Measurements from ENCODE around the gene CHAMP1.

DNA sequence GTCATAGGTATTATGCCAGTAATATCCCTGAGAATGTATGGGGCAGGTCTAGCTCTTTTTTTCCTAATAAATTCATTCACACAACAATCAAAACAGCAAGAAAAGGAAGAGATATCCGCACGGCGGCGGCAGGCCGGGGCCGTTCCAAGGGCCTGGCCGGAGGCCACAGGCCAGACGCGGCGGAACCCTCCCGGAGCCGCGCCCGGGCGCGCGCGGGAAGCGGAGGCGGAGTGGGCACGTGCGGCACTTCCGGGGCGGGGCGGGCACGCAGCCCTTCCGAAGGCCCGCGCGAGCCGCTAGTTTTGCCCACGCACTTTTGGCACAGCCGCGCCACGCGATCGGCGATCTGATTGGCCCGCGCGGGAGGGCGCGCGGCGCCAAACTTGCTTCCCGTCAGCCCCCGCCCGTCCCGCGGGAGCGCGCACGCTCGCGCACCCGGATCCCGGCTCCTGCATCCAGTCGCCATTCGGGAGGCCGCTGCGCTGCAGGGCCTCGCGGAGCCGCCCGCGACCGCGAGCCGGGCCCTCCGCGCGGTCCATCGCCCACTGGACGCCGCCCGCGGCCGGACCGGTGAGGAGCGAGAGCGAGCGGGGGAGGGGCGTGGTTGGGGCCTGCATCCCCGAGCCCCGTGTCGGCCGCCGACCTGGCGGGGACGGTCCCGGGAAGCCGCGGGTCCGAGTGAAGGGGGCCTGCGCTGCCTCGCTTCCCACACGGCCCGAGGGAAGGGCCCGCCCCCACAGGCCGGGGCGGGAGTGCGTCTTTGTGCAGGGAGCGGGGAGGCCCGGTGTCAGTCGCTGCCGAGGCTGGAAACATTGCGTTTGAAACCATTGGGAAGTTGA, at the start of gene CHAMP1:
- TF ChIP-seq POLR2A (IDR thresholded peaks at IDR 0.05; ENCODE audit: low read depth, low read length) (peak; percentile 96), CTCF (conservative IDR thresholded peaks at IDR 0.05; ENCODE audit: low read depth, low read length) (no peak), ELK1 (IDR thresholded peaks at IDR 0.05; ENCODE audit: borderline replicate concordance, low read depth, low read length) (no peak), NFE2L2 (IDR thresholded peaks at IDR 0.05; ENCODE audit: low read depth, low read length) (0 out of 2 replicates have a peak, but pooled peaks have one; percentile 2), MAFK (IDR thresholded peaks at IDR 0.05; ENCODE audit: low read depth, low read length) (no peak), USF2 (IDR thresholded peaks at IDR 0.05; ENCODE audit: low read depth, low read length) (peak; percentile 93), CHD1 (IDR thresholded peaks at IDR 0.05; ENCODE audit: low read depth, low read length) (no peak), RAD21 (IDR thresholded peaks at IDR 0.05; ENCODE audit: low read length) (no peak), SMC3 (IDR thresholded peaks at IDR 0.05; ENCODE audit: low read depth, low read length) (no peak), MXI1 (IDR thresholded peaks at IDR 0.05; ENCODE audit: borderline replicate concordance, low read depth, low read length) (peak; percentile 59), BHLHE40 (IDR thresholded peaks at IDR 0.05; ENCODE audit: low read depth, low read length) (peak; percentile 100), CEBPB (IDR thresholded peaks at IDR 0.05; ENCODE audit: low read depth, low read length) (no peak), FOS (IDR thresholded peaks at IDR 0.05; ENCODE audit: low read depth, low read length) (no peak)

All from IMR-90 (cell line).